Skin epidermis (tissue), 12 donors: ENCODE results near the gene USP37.

ENCODE experiments used
- H3K27ac ChIP-seq, 21 experiments: fragments of 200-600 bp; sonication (generic) in 11 of 21; one replicate each; pipeline ENCODE4 v1.5.0; 2020; ENCODE audit warnings: mild to moderate bottlenecking in 3 of 21, inconsistent platforms in 2 of 21, moderate library complexity in 2 of 21
- H3K4me3 ChIP-seq, 7 experiments: fragments of 200-600 bp; sonication (generic) in 2 of 7; one replicate each; pipeline ENCODE4 v1.5.0; 2020; ENCODE audit warnings: inconsistent platforms in 2 of 7, mild to moderate bottlenecking in 2 of 7, moderate library complexity in 1 of 7

The USP37 gene

DNA sequence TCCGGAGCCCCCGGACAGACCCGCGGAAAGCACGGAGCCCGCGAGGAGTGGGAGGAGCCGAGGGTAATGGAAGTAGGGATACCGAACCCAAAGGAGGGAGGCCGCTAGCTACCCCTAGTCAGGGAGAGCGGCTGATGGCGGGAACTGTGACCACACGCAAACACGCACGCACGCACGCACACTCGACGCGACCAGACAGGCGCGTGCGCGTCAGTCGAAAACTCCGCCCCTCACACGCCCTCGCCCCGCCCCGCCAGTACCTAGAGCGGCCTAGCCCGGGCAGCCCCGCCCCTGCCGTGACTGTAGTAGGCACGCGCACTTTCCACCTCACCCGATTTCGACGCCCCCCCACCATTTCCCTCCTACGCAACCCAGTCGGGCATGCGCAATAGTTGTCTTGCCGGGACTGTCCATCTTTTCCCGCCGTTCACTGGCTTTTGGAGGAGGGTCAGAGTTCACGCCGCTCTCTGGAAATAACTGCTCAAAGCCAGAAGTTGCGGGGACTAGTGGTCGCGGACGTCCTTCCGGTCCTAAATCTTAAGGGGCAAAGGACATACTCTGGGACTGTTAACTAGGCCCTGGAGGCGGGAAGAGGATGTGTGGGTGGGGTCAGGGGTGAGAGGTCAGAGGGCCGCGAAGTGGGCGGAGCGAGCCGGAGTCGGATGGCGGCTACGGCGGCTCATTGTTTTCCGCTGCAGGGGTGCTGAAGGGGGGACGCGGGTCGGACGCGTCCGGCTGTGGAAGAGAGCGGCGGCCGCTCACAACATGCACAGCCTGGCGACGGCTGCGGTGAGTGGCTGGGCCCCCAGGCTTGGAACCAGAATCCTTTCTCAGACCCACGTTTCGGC, at the start of gene USP37, which contains the start of gene CNOT9:
USP37 (minus strand) TSS at position 162 of the 848 bp plus-strand sequence. CDS start 9,698 bp downstream, outside the sequence.
CNOT9 (plus strand) TSS at position 650 of the 848 bp plus-strand sequence; CDS start at position 766, 116 bp downstream.
- peak within 1 kb of the TSS; percentile 53 to 91 (median 79) for H3K4me3 ChIP-seq
- H3K27ac ChIP-seq = peak within 1 kb of the TSS; percentile 68 to 98 (median 90)

- Histone ChIP-seq H3K27ac (no peak overlapping the region), H3K4me3 (no peak overlapping the region)
These were observed 47.7 kb upstream of the USP37 start for GRCh38 chr2:218615868-218616315.

GRCh38 chr2:218607436-218608115, 39.4 kb upstream of the USP37 start, which contains the start of gene PLCD4:
Gene PLCD4, plus strand, starts transcription at chr2:218607899. Its CDS starts 7,841 bp downstream, at chr2:218615740.
- H3K4me3 ChIP-seq = peak within 1 kb of the TSS in 4 of 7 experiments; percentile 6 to 11 (median 8)
- H3K27ac ChIP-seq = peak within 1 kb of the TSS in 13 of 21 experiments; percentile 0 to 54 (median 35)

DNA sequence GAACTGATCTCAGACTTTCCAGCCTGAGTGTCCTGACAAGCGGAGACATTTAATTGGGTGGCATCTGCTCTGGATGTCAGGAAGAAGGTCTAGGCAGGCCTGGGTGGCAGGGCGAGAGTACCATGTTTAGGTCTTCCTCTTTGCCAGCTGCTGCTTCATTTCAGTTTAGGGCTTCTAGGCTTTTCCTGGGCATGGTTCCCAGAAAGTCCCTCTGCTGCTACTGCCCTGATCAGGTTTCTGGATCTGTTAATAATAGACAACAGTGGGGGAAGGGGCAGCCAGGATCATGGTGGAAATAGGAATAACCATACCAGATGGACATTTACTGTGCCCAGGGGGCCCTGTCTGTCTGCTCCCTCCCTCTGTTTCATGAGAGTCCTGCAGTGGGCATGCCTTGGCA, 37.3 kb upstream of the USP37 start:
- Histone ChIP-seq H3K4me3 (no peak overlapping the region), H3K27ac (no peak overlapping the region)

DNA sequence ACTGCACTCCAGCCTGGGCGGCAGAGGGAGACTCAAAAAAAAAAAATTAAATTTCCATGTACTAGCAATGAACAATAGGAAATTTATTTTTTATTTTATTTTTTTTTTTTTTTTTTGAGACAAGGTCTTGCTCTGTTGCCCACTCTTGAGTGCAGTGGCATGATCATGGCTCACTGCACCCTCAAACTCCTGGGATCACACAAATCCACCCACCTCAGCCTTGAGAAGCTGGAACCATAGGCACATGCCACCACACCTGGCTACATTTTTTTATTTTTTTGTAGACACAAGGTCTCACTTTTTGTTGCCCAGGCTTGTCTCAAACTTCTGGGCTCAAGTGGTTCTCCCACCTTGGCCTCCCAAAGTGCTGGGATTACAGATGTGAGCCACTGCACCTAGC, 17.4 kb upstream of the USP37 start:
- H3K4me3 ChIP-seq = no peak overlapping the region
- no peak overlapping the region for H3K27ac ChIP-seq

- Histone ChIP-seq H3K27ac (no peak overlapping the region), H3K4me3 (no peak overlapping the region)
These were observed 16.1 kb upstream of the USP37 start for GRCh38 chr2:218583983-218584850.

- Histone ChIP-seq H3K4me3 (no peak overlapping the region), H3K27ac (no peak overlapping the region)
These were observed 13.9 kb upstream of the USP37 start for GRCh38 chr2:218582076-218582475.

DNA sequence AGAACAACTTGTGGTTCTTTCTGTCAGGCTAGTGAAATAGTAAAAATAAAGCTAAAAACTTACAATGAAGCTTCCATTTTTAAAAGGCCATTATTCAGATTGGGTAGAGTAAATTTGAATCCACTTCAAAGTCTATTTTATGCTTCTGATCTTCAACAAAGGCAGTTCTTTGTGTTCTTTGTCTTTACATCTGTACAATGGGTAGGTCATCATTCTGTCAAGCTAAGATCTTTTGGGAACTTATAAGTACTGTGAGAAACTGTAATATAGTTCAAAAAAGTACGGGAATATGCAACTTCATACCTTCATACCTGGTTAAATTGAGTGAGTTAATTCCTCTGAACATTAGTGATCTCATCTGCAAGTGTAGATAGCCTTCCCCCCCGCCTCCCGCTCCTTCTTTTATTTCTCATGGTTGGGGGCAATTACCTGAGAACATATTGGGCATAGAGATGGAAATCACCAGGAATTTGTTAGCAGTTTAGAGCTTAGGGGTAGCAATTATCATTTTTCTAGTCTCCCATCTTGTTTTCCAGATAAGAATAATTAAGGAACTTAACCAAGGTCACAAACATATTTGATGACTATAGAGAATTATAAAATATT, 10.2 kb upstream of the USP37 start:
- H3K4me3 ChIP-seq = no peak overlapping the region
- no peak overlapping the region for H3K27ac ChIP-seq

- Histone ChIP-seq H3K27ac (no peak overlapping the region), H3K4me3 (no peak overlapping the region)
These were observed 9.5 kb upstream of the USP37 start for GRCh38 chr2:218577482-218578220.

- no peak overlapping the region for H3K4me3 ChIP-seq
- H3K27ac ChIP-seq = no peak overlapping the region
These were observed 8.7 kb upstream of the USP37 start for GRCh38 chr2:218576854-218577253.

DNA sequence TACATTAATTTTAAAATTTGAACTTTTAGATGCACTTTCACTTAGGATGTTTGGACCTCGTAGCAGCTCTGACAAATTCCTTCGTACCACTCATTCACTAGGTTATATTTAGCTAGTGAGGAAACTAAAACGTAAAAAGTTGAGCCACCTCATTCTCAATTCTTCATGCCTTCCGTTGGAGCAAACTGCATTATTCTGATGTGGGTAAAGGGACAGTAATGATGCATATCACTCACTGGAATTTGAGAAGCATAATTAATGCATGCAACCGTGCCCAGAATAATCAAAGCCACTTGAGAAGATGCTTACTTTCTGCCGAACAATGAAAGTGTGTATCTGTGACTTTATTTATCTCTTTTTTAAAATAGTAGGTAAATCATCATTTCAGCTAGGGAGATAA, 2.7 kb upstream of the USP37 start:
- no peak overlapping the region for H3K4me3 ChIP-seq
- peak overlapping the region in 6 of 21 experiments; percentile 24 to 98 (median 93) for H3K27ac ChIP-seq

GRCh38 chr2:218569661-218570500, 1.7 kb upstream of the USP37 start:
- H3K27ac ChIP-seq = peak overlapping the region in 20 of 21 experiments; percentile 77 to 98 (median 90)
- H3K4me3 ChIP-seq = peak overlapping the region; percentile 53 to 91 (median 79)

- Histone ChIP-seq H3K4me3 (peak overlapping the region; percentile 53 to 91 (median 79)), H3K27ac (peak overlapping the region; percentile 65 to 98 (median 90))
These were observed 884 bp upstream of the USP37 start for GRCh38 chr2:218569038-218569431.

DNA sequence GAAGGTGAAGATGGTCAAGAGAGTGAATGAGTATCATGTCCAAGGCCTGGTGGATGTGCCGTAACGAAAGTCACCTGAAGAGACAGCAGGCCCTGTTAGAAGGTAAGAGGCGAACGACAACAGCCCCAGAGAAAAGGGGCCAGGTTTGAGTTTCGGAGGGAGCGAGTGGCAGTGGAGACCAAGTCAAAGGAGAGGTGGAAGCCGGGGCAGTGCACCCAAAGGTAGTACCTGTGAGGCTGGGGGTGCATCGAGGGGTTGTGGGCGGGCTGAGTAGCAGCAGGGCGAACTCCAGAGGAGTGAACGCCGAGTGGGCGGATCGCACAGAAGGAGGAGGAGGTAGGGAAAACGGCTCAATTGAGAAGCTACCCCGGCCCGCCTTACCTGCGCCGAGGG, 358 bp downstream of the USP37 start:
- H3K27ac ChIP-seq = peak overlapping the region; percentile 68 to 98 (median 89)

DNA sequence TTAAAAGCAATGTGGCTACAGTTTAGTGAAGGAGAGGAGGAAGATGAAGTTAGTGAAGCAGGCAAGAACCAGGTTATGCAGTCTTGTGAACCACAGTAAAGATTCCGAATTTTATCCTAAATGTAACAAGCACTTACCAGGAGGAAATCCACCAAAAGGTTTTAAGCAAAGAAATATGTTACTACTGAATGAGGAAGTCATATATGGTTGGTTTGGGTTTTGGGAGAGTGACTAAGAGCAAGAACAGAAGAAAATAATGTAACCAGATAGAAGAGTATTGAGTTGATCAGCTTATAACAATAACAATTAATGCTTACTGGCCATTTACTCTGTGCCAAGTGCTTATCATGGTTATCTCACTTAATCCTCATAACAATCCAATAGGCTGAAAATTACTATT, 1.9 kb downstream of the USP37 start:
- no peak overlapping the region for H3K4me3 ChIP-seq

More for the DNA sequence above, 358 bp downstream of the USP37 start:
- peak overlapping the region; percentile 53 to 91 (median 79) for H3K4me3 ChIP-seq

GRCh38 chr2:218564056-218564455, 4.1 kb downstream of the USP37 start:
- no peak overlapping the region for H3K27ac ChIP-seq
- no peak overlapping the region for H3K4me3 ChIP-seq

More for the DNA sequence above, 1.9 kb downstream of the USP37 start:
- H3K27ac ChIP-seq = peak overlapping the region in 1 of 21 experiments; percentile 98

- Histone ChIP-seq H3K27ac (no peak overlapping the region), H3K4me3 (no peak overlapping the region)
These were observed 9.2 kb downstream of the USP37 start for GRCh38 chr2:218558986-218559385.
